Kidney (tissue), 14 donors: Measurements from ENCODE around the gene POLD1. TPM values are rescaled to one million over a fixed set of nuclear protein-coding genes. Genes with fewer than 3 reads are reported as not detected.
A peak's percentile ranks its signal among the peaks of the same experiment; 100 is the strongest.

Source experiments
- DNase-seq, 5 donors: peaks; one replicate each; pipeline ENCODE4 v3.0.0-alpha.2; 2013 to 2020
- FAIRE-seq: peaks from 2 replicates; lab custom pipeline; 2012; peaks lifted over from hg19 to GRCh38; lab: Jason Lieb, UNC
- H3K27ac ChIP-seq, 2 donors: one replicate each; pipeline ENCODE4 v1.7.0; 2013; ENCODE audit warnings: low read depth in 2 of 2, low read length in 2 of 2, inconsistent platforms in 1 of 2
- H3K27me3 ChIP-seq: one replicate; pipeline ENCODE4 v1.7.1; 2013; ENCODE audit warnings: low read length, inconsistent platforms; ENCODE audit not compliant: control insufficient read depth, insufficient read depth
- H3K36me3 ChIP-seq, 3 donors: one replicate each; pipeline versions ENCODE4 v1.7.0 to v1.7.1; 2013; ENCODE audit warnings: low read length in 3 of 3, control low read depth in 1 of 3, inconsistent platforms in 1 of 3; ENCODE audit not compliant: insufficient read depth in 3 of 3, control insufficient read depth in 2 of 3
- H3K4me1 ChIP-seq, 3 donors: one replicate each; pipeline versions ENCODE4 v1.7.0 to v1.7.1; 2013; ENCODE audit warnings: low read length in 3 of 3, inconsistent platforms in 1 of 3, low read depth in 1 of 3; ENCODE audit not compliant: control insufficient read depth in 2 of 3, insufficient read depth in 2 of 3
- H3K4me3 ChIP-seq, 3 donors: one replicate each; pipeline versions ENCODE4 v1.7.0 to v1.8.1; 2013; ENCODE audit warnings: low read length in 3 of 3, control low read depth in 1 of 3, inconsistent platforms in 1 of 3
- H3K9ac ChIP-seq, 3 donors: one replicate each; pipeline versions ENCODE4 v1.7.0 to v1.7.1; 2013; ENCODE audit warnings: low read length in 3 of 3, control low read depth in 1 of 3, inconsistent platforms in 1 of 3
- H3K9me3 ChIP-seq, 3 donors: one replicate each; pipeline versions ENCODE4 v1.7.0 to v1.7.1; 2013; ENCODE audit warnings: low read length in 3 of 3, control low read depth in 1 of 3, inconsistent platforms in 1 of 3; ENCODE audit not compliant: control insufficient read depth in 2 of 3, insufficient read depth in 1 of 3
- intact Hi-C: fragments of 100-400 bp; cut with DNase I; formaldehyde crosslinking; loops from one replicate; pipeline ENCODE4 v1.11.1; 2022
- polyA plus RNA-seq: library from polyadenylated mRNA; stranded (reverse); fragments of 350-450 nt; fragmentation: Illumina TruSeq; extraction: RNeasy Lipid Tissue Mini Kit (QIAGEN cat#74804); gene quantifications from one replicate; pipeline ENCODE4 v1.2.3, GENCODE V29; 2014; ENCODE audit warnings: low read depth, low replicate concordance; ENCODE audit not compliant: insufficient read depth
- total RNA-seq: library from RNA; stranded (reverse); fragmentation: NEBNext Ultra II Directional; extraction: Animal tissue kit (Norgen Biotek cat#: 25700); gene quantifications from one replicate; pipeline ENCODE4 v1.2.1, GENCODE V29; 2021
- TF ChIP-seq, protein P1 (sequence below): IDR thresholded peaks from 3 replicates; pipeline ENCODE4 v1.5.1; 2012; ENCODE audit warnings: mild to moderate bottlenecking, moderate library complexity, borderline replicate concordance; ENCODE audit not compliant: insufficient read depth; ENCODE audit errors: extremely low read depth
- donor health status: control.
- donor health status: control.
- donor health status: control.
- donor health status: control.
- donor health status: control.
- donor health status: DM: yes; HTN: yes; CAD: no.
- donor health status: Normal renal cell carcinoma (clear cell type).

POLD1 gene
- total and polyA plus RNA-seq, 2 donors from 2014 or later: 17.8 to 22.1 TPM

DNA sequence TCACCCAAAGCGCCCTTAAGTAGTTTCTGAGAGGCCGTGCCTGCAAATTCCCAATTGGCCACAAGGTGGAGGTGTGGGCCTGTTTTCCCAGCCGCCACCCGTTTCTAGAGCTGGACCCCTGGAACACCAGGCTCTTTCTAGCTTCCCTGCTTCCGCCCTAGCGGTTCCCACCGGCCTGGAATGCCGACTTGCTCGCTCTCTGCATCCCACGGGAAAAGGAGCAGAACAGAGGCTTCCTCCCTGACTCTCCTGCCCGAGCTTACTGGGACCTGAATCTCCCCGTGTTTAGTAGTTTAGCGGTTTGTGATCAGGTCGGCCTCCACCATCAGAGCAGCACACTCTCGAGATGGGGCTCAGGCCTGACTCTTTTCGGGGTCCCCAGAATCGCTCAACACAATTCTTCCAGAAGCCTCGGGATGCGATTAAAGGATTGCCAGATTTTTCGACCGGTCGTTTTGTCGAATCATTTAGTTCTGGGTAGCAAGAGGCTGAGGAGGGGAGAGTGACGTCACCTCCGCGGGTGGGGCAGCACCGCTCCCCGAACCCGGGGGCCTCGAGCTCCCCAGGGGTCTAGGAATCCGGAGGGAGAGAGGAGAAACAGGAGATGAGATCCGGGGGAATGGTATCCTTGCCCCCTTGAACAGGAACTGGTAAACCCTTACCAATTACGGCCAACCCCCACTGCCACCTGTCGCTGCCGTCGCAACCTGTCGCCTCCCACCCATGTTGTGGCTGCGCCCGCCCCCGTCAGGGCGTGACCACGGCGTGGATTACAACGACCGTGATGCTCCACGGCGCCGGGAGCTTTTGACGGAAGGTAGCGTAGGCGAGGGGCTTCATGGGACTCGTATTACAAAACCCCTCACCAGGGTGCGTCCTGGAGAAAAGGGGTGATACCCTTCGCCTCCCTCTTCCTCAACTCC lies 26.7 kb upstream of the POLD1 start:
- FAIRE-seq: no peak
- DNase-seq: peak; percentile 87 to 91 (median 89)
- Histone ChIP-seq H3K27me3 (no peaks in the 10 kb centered on the region), H3K9me3 (no peaks in the 10 kb centered on the region), H3K4me1 (peaks cover 0 to 6% (median 2%) of the 10 kb centered on the region in 3 donors), H3K9ac (peak overlapping the region in 2 of 3 donors; percentile 95 to 99), H3K4me3 (peak overlapping the region; percentile 32 to 81 (median 70)), H3K36me3 (no peaks in the 10 kb centered on the region), H3K27ac (peak overlapping the region; percentile 75 to 90)
- TF ChIP-seq, protein P1, sequence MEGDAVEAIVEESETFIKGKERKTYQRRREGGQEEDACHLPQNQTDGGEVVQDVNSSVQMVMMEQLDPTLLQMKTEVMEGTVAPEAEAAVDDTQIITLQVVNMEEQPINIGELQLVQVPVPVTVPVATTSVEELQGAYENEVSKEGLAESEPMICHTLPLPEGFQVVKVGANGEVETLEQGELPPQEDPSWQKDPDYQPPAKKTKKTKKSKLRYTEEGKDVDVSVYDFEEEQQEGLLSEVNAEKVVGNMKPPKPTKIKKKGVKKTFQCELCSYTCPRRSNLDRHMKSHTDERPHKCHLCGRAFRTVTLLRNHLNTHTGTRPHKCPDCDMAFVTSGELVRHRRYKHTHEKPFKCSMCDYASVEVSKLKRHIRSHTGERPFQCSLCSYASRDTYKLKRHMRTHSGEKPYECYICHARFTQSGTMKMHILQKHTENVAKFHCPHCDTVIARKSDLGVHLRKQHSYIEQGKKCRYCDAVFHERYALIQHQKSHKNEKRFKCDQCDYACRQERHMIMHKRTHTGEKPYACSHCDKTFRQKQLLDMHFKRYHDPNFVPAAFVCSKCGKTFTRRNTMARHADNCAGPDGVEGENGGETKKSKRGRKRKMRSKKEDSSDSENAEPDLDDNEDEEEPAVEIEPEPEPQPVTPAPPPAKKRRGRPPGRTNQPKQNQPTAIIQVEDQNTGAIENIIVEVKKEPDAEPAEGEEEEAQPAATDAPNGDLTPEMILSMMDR: peak; percentile 86
- intact Hi-C loops: no loop called here

DNA sequence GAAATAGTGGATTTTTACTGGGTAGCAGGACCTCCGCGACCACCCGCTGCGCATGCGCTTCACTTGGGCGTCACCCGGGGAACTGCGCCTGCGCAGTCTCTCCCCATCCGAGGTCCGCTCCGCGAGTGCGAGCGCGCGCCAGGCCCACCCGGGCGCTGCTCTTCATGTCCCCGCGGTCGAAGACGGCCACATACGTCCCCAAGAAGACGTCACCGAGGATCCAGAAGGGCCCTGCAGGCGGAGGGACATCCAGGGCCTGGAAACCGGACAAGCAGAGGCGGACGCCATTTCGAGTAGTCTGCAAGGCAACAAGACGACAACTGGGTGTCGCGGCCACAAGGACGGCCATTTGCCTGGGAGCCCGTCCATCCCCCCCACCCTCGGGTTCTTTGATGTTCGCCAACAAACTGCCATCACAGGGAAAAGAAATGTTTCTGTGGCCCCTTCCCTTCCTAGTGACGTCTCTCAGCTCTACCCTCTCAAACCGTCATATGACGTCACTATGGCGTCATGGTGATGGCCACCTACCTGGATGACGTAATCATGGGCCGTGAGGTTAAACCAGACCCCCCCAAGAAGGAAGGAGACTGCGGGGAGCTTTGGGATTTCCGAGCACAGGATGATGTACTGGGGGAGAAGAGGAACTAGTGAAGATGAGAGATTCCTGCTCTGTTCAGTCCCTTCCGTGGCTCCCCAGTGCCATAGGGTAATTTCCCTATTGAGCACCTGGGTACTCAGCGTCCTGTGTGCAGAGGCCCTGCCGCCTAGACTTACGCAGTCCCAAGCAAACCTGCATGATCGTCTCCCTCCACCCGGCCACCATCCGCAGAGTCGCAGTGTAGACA lies 25.4 kb upstream of the POLD1 start:
- intact Hi-C loops: no loop called here
- Histone ChIP-seq H3K4me1 (peaks cover 0 to 6% (median 2%) of the 10 kb centered on the region in 3 donors), H3K9me3 (no peaks in the 10 kb centered on the region), H3K9ac (peak overlapping the region in 2 of 3 donors; percentile 51 to 95), H3K27ac (peak overlapping the region in 1 of 2 donors; percentile 32), H3K36me3 (no peaks in the 10 kb centered on the region), H3K27me3 (no peaks in the 10 kb centered on the region), H3K4me3 (peak overlapping the region; percentile 59 to 70 (median 68))
- TF ChIP-seq, protein P1: no peak
- no peak for FAIRE-seq
- peak; percentile 84 to 91 (median 89) for DNase-seq

DNA sequence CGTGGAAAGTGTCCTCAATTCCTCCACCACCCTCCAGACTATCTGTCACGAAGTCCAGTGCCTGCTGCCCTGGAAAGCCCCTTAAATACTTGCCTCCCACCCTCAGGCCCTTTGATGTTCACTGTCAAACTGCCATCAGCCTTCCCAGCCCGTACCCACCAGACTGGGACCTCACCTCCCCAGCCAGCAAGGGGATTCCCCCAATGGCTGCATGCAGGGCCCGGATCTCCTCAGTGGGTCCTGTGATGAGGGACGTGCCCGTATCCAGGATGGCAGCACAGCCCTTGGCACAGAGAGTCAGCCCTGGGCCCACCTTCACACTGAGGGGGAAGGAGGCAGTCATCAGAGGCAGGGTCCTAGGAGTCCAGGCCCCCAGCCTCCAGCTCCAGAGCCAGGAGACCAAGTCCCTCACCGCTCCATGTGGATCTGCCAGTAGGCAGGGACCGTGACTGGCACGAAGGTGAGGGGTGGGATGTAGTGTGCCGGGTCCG lies 24.8 kb upstream of the POLD1 start:
- H3K9ac ChIP-seq: no peak overlapping the region
- DNase-seq (peak in 1 of 5 donors; percentile 65), FAIRE-seq (no peak)
- no peak overlapping the region for H3K4me3 ChIP-seq
- no peaks in the 10 kb centered on the region for H3K9me3 ChIP-seq
- intact Hi-C loops: no loop called here
- TF ChIP-seq, protein P1: no peak
- H3K27ac ChIP-seq: no peak overlapping the region
- H3K4me1 ChIP-seq: peaks cover 0 to 6% (median 2%) of the 10 kb centered on the region in 3 donors
- no peaks in the 10 kb centered on the region for H3K27me3 ChIP-seq
- H3K36me3 ChIP-seq: no peaks in the 10 kb centered on the region
